ENCODE measurements around the gene HPCAL4.

The HPCAL4 gene

GRCh38 chr1:39691383-39692151, at the start of gene HPCAL4:
Gene HPCAL4, minus strand, starts transcription at chr1:39691433. Its CDS starts 6,830 bp downstream, at chr1:39684603.
- DNase-seq = peak; percentile 94 to 96

GRCh38 chr1:39738622-39739366, 47.6 kb upstream of the HPCAL4 start, which contains the start of gene PPIE:
Gene PPIE, plus strand, starts transcription at chr1:39738882. Its CDS starts 19 bp downstream, at chr1:39738901.
- DNase-seq = peak; percentile 8 to 36

- DNase-seq = no peak
Observed at GRCh38 chr1:39737546-39738169, 46.4 kb upstream of the HPCAL4 start.

GRCh38 chr1:39735731-39736130, 44.5 kb upstream of the HPCAL4 start:
- DNase-seq = no peak

- no peak for DNase-seq
Observed at GRCh38 chr1:39733161-39733560, 41.9 kb upstream of the HPCAL4 start.

GRCh38 chr1:39732730-39733129, 41.5 kb upstream of the HPCAL4 start:
- no peak for DNase-seq

- no peak for DNase-seq
Observed at GRCh38 chr1:39729842-39730241, 38.6 kb upstream of the HPCAL4 start.

- no peak for DNase-seq
Observed at GRCh38 chr1:39729030-39729429, 37.8 kb upstream of the HPCAL4 start.

- DNase-seq = no peak
Observed at GRCh38 chr1:39727932-39728317, 36.7 kb upstream of the HPCAL4 start.

- no peak for DNase-seq
Observed at GRCh38 chr1:39727221-39727931, 36.1 kb upstream of the HPCAL4 start.

- DNase-seq = no peak
Observed at GRCh38 chr1:39726600-39726999, 35.4 kb upstream of the HPCAL4 start.

- no peak for DNase-seq
Observed at GRCh38 chr1:39722495-39722894, 31.3 kb upstream of the HPCAL4 start.

- DNase-seq = no peak
Observed at GRCh38 chr1:39721664-39722063, 30.4 kb upstream of the HPCAL4 start.

- peak in 1 of 2 experiments; percentile 53 for DNase-seq
Observed at GRCh38 chr1:39720094-39720999, 29.1 kb upstream of the HPCAL4 start.

GRCh38 chr1:39717809-39718208, 26.6 kb upstream of the HPCAL4 start:
- DNase-seq = no peak

- no peak for DNase-seq
Observed at GRCh38 chr1:39713557-39713956, 22.3 kb upstream of the HPCAL4 start.

GRCh38 chr1:39711966-39712340, 20.7 kb upstream of the HPCAL4 start:
- DNase-seq = no peak

GRCh38 chr1:39711104-39711965, 20.1 kb upstream of the HPCAL4 start:
- no peak for DNase-seq

- DNase-seq = no peak
Observed at GRCh38 chr1:39707506-39707905, 16.3 kb upstream of the HPCAL4 start.

GRCh38 chr1:39704757-39705156, 13.5 kb upstream of the HPCAL4 start:
- DNase-seq = no peak

- DNase-seq = no peak
Observed at GRCh38 chr1:39701049-39701439, 9.8 kb upstream of the HPCAL4 start.
